DND-41 (cell line): ENCODE measurements around the gene CDS2.

Experiments
- EZH2 ChIP-seq: IDR thresholded peaks from 3 replicates; pipeline ENCODE4 v1.6.1; 2012; ENCODE audit warnings: borderline replicate concordance, low read depth, mild to moderate bottlenecking, moderate library complexity, low read length, inconsistent platforms; ENCODE audit not compliant: severe bottlenecking
- TF ChIP-seq, protein P1 (sequence below): IDR thresholded peaks from 2 replicates; pipeline ENCODE4 v1.5.1; 2012; ENCODE audit warnings: borderline replicate concordance, low read length, moderate library complexity, mild to moderate bottlenecking; ENCODE audit not compliant: poor library complexity, severe bottlenecking; ENCODE audit errors: extremely low read depth

DNA sequence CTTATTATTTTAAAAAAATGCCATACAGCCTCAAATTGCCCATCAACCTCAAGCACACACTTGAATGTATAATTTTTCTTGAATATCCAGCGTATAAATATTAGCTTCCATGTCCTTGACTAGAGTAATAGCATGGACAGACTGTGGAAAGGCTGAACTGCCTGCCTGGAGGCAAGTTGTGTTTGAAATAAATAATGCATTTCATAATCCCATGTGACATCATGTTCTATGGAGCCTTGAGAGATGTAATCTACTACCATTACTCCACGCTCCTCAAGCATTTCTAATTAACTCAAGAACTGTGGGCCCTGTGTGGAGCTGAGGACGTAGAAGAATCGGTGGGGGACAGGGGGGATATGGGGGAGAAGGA lies 94.2 kb downstream of the CDS2 start:
- TF ChIP-seq, protein P1, sequence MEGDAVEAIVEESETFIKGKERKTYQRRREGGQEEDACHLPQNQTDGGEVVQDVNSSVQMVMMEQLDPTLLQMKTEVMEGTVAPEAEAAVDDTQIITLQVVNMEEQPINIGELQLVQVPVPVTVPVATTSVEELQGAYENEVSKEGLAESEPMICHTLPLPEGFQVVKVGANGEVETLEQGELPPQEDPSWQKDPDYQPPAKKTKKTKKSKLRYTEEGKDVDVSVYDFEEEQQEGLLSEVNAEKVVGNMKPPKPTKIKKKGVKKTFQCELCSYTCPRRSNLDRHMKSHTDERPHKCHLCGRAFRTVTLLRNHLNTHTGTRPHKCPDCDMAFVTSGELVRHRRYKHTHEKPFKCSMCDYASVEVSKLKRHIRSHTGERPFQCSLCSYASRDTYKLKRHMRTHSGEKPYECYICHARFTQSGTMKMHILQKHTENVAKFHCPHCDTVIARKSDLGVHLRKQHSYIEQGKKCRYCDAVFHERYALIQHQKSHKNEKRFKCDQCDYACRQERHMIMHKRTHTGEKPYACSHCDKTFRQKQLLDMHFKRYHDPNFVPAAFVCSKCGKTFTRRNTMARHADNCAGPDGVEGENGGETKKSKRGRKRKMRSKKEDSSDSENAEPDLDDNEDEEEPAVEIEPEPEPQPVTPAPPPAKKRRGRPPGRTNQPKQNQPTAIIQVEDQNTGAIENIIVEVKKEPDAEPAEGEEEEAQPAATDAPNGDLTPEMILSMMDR = no peak
- TF ChIP-seq EZH2 = no peak
